Fibroblast of lung (primary cell): Measurements from ENCODE around the gene SLC6A7. TPM values are rescaled to one million over a fixed set of nuclear protein-coding genes. Genes with fewer than 3 reads are reported as not detected.

Source experiments
- DNase-seq, 2 donors: peaks; one replicate each; pipeline versions ENCODE4 v3.0.0 to v3.0.0-alpha.2; 2010; ENCODE audit warnings: low read depth in 2 of 2
- H2AFZ ChIP-seq: 2 replicates; pipeline ENCODE4 v1.5.1; 2012; ENCODE audit warnings: low read length, control low read depth, inconsistent platforms
- H3K27ac ChIP-seq: 2 replicates; pipeline ENCODE4 v1.5.1; 2011; ENCODE audit warnings: low read length, control low read depth; ENCODE audit not compliant: insufficient read depth
- H3K27me3 ChIP-seq: 2 replicates; pipeline ENCODE4 v1.5.1; 2011; ENCODE audit warnings: mild to moderate bottlenecking, low read length; ENCODE audit not compliant: control insufficient read depth, insufficient read depth
- H3K36me3 ChIP-seq: 2 replicates; pipeline ENCODE4 v1.5.1; 2011; ENCODE audit warnings: low read length; ENCODE audit not compliant: control insufficient read depth, insufficient read depth
- H3K4me1 ChIP-seq: 2 replicates; pipeline ENCODE4 v1.5.1; 2011; ENCODE audit warnings: low read length; ENCODE audit not compliant: control insufficient read depth, insufficient read depth; ENCODE audit errors: extremely low read depth
- H3K4me2 ChIP-seq: 2 replicates; pipeline ENCODE4 v1.5.1; 2011; ENCODE audit warnings: low read length, control low read depth; ENCODE audit not compliant: insufficient read depth; ENCODE audit errors: extremely low read depth
- H3K4me3 ChIP-seq, 4 experiments: fragments of 200-600 bp in 1 of 4; sonication (generic) in 1 of 4; replicated peaks in 1 of 4; 2 replicates each; pipeline ENCODE4 v1.5.1; 2011 to 2016; ENCODE audit warnings: low read length in 4 of 4, low read depth in 3 of 4, mild to moderate bottlenecking in 3 of 4, control low read depth in 2 of 4, inconsistent platforms in 1 of 4, mixed read lengths in 1 of 4; ENCODE audit not compliant: insufficient read depth in 1 of 4; ENCODE audit errors: control extremely low read depth in 1 of 4
- H3K79me2 ChIP-seq: 2 replicates; pipeline ENCODE4 v1.5.1; 2012; ENCODE audit warnings: mild to moderate bottlenecking, low read length, inconsistent platforms; ENCODE audit not compliant: control insufficient read depth, insufficient read depth
- H3K9ac ChIP-seq: 2 replicates; pipeline ENCODE4 v1.5.1; 2011; ENCODE audit warnings: mild to moderate bottlenecking, low read length, control low read depth; ENCODE audit not compliant: insufficient read depth
- H3K9me3 ChIP-seq: 2 replicates; pipeline ENCODE4 v1.5.1; 2012; ENCODE audit warnings: low read depth, low read length; ENCODE audit not compliant: control insufficient read depth, insufficient read depth
- H4K20me1 ChIP-seq: 2 replicates; pipeline ENCODE4 v1.5.1; 2011; ENCODE audit warnings: low read length; ENCODE audit not compliant: control insufficient read depth, insufficient read depth; ENCODE audit errors: extremely low read depth
- CTCF ChIP-seq, 2 donors: IDR thresholded peaks in 1 of 2; conservative IDR thresholded peaks in 1 of 2; 1 replicate in 1 of 2; 2 replicates in 1 of 2; pipeline ENCODE4 v1.5.1; 2011 to 2012; ENCODE audit warnings: low read length in 2 of 2, control low read depth in 1 of 2, inconsistent platforms in 1 of 2, low read depth in 1 of 2, mild to moderate bottlenecking in 1 of 2
- EZH2 ChIP-seq: IDR thresholded peaks from 2 replicates; pipeline ENCODE4 v1.5.1; 2012; ENCODE audit warnings: low read length, control low read depth, mild to moderate bottlenecking; ENCODE audit errors: missing control alignments
- polyA plus RNA-seq, 2 donors: library from polyadenylated mRNA; depleted of rRNA in 1 of 2; stranded (reverse) in 1 of 2; unstranded in 1 of 2; fragments of >200 nt; gene quantifications; 2 replicates each; pipeline ENCODE4 v1.2.1, GENCODE V29; 2011 to 2012; ENCODE audit warnings: missing spikeins in 1 of 2
- total RNA-seq: library from RNA; depleted of rRNA; stranded (reverse); fragments of >200 nt; gene quantifications from 2 replicates; pipeline ENCODE4 v1.2.1, GENCODE V29; 2014

The SLC6A7 gene
- total and polyA plus RNA-seq, 2 donors (not counting 1 experiment from before 2014, with no cell fraction given): 0.02 TPM; not detected in 1

GRCh38 chr5:150188146-150188842 lies 1.6 kb upstream of the SLC6A7 start:
- H3K27me3 ChIP-seq: peaks cover 79% of the 10 kb centered on the region
- H3K4me2 ChIP-seq: no peak overlapping the region
- no peak overlapping the region for H3K27ac ChIP-seq
- no peak for DNase-seq
- H3K9ac ChIP-seq: no peak overlapping the region
- no peaks in the 10 kb centered on the region for H3K79me2 ChIP-seq
- no peak overlapping the region for H3K4me3 ChIP-seq
- H3K9me3 ChIP-seq: no peaks in the 10 kb centered on the region
- H3K36me3 ChIP-seq: no peaks in the 10 kb centered on the region
- H3K4me1 ChIP-seq: no peaks in the 10 kb centered on the region
- TF ChIP-seq CTCF (conservative IDR thresholded peaks at IDR 0.05 in 1 of 2, IDR thresholded peaks at IDR 0.05 in 1 of 2; ENCODE audit: low read depth in 1 of 2, low read length in 2 of 2) (no peak), EZH2 (no peak)
- H4K20me1 ChIP-seq: no peaks in the 10 kb centered on the region
- H2AFZ ChIP-seq: no peak overlapping the region

- no peak overlapping the region for H3K4me3 ChIP-seq
- TF ChIP-seq EZH2 (no peak), CTCF (conservative IDR thresholded peaks at IDR 0.05 in 1 of 2, IDR thresholded peaks at IDR 0.05 in 1 of 2; ENCODE audit: low read depth in 1 of 2, low read length in 2 of 2) (no peak)
- peaks cover 75% of the 10 kb centered on the region for H3K27me3 ChIP-seq
- no peaks in the 10 kb centered on the region for H3K9me3 ChIP-seq
- no peaks in the 10 kb centered on the region for H3K36me3 ChIP-seq
- no peak overlapping the region for H3K27ac ChIP-seq
- H3K4me1 ChIP-seq: no peaks in the 10 kb centered on the region
- H3K4me2 ChIP-seq: no peak overlapping the region
- H3K79me2 ChIP-seq: no peaks in the 10 kb centered on the region
- no peak overlapping the region for H2AFZ ChIP-seq
- no peak for DNase-seq
- no peak overlapping the region for H3K9ac ChIP-seq
- H4K20me1 ChIP-seq: no peaks in the 10 kb centered on the region
Measured at GRCh38 chr5:150189326-150189725, 536 bp upstream of the SLC6A7 start.

- DNase-seq: no peak
- H4K20me1 ChIP-seq: no peaks in the 10 kb centered on the region
- H3K4me2 ChIP-seq: no peak overlapping the region
- H3K27me3 ChIP-seq: peaks cover 72% of the 10 kb centered on the region
- TF ChIP-seq CTCF (conservative IDR thresholded peaks at IDR 0.05 in 1 of 2, IDR thresholded peaks at IDR 0.05 in 1 of 2; ENCODE audit: low read depth in 1 of 2, low read length in 2 of 2) (no peak), EZH2 (no peak)
- no peak overlapping the region for H3K4me3 ChIP-seq
- H3K36me3 ChIP-seq: no peaks in the 10 kb centered on the region
- H3K4me1 ChIP-seq: no peaks in the 10 kb centered on the region
- H2AFZ ChIP-seq: no peak overlapping the region
- H3K79me2 ChIP-seq: no peaks in the 10 kb centered on the region
- H3K9me3 ChIP-seq: no peaks in the 10 kb centered on the region
- no peak overlapping the region for H3K9ac ChIP-seq
- H3K27ac ChIP-seq: no peak overlapping the region
Measured at GRCh38 chr5:150190503-150190979, 679 bp downstream of the SLC6A7 start.
